HG02642 (cell line): ENCODE data around the gene MIF4GD.
A peak's percentile ranks its signal among the peaks of the same experiment; 100 is the strongest.
"Not testable (repeated sequence)": the region's sequence is repeated elsewhere in the genome, so short reads cannot be mapped to it uniquely, and the experiment has no call there.

ENCODE experiments used
- ATAC-seq: cut with Tn5 transposase; IDR thresholded peaks from one replicate; pipeline ENCODE4 v1.9.1; 2021; ENCODE audit warnings: mild to moderate bottlenecking; ENCODE audit not compliant: unreplicated experiment, poor library complexity

The MIF4GD gene

GRCh38 chr17:75270966-75271232, at the start of gene MIF4GD:
MIF4GD (minus strand) TSS chr17:75271231; CDS start chr17:75270195, 1,036 bp downstream.
- ATAC-seq, result no peak

DNA sequence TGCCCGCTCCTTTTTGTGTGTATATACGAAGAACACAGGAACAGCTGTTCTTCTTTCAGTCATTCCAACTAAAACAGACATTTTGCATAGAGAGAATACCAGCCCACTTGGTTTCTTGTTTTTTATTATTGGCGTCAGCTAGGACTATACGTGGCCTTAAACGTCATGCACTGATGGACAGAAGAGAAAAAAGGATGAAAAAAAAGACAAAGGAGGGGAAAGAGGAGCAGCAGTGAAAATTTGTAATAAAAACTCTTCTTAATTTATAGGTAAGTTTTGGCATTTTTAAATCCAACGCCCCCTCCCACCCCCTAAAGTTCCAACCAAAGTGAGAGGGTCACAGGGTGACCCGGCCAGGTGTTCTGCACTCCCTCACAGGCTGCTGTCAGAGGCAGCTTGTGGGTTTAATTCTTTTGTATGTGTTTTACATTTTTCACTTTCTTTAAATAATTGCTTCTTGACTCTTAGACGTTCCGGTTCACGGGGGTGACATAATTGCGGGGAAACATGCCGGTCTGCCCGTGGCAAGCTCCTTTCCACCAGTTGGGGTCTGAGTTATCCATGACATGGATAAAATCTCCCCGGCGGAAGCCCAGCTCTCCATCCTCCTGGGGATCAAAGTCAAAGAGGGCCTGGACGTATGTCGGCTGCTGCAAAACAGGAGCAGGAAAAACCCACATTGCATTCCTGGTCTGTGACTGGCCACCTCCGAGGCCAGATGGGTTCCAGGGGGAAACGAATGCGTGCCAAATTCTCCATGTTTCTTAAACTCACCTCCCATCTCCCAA, 49.1 kb upstream of the MIF4GD start:
- peak; percentile 50 for ATAC-seq

DNA sequence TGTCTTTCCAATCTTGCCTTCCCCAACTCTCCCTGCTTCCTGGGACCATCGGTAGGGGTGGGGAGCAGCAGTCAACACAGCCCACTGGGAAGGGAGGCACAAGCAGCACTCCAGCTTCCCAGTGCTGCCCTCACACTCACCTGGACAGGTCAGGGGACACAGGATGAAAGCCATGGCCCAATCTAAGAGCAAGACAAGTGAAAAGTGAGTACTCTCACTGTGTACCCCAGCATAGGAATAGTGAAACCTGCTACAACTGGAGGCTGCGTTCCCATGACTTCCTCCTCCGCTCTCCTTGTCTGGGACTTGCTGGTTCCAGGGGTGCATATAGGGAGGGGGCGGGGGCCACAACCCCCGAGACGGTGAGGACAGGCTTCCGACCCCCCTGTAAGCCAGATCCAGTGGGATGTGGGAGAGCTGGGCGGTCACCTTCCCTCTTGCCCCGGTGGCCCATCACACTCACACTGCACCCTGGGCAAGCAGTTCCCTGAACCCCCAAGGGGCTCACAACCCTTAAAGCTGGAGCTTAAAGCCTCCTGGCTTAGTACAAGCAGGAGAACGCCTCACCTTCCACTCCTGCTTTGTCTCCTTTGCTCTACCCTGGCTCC, 47.7 kb upstream of the MIF4GD start:
- ATAC-seq, result no peak

DNA sequence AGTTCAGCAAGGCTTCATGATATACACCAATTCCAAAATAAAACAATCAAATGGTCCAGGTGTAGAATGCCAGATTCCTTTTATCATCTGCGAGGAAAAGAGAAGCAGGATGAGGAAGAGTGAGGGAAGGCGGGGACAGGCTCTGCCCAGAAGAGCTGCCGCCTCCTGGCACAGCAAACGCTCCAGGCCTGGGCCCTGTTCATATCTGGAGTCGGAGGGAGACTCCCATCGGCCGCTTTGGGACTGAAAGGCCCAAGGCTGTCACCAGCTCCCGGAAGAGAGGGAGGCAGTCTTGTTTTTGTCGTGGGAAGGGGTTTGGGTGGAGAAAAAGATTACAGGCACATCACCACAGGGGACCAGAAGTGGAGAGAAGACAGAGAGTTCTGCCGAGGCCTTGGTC, 47.2 kb upstream of the MIF4GD start:
- no peak for ATAC-seq

GRCh38 chr17:75317671-75318070, 46.6 kb upstream of the MIF4GD start:
- no peak for ATAC-seq

DNA sequence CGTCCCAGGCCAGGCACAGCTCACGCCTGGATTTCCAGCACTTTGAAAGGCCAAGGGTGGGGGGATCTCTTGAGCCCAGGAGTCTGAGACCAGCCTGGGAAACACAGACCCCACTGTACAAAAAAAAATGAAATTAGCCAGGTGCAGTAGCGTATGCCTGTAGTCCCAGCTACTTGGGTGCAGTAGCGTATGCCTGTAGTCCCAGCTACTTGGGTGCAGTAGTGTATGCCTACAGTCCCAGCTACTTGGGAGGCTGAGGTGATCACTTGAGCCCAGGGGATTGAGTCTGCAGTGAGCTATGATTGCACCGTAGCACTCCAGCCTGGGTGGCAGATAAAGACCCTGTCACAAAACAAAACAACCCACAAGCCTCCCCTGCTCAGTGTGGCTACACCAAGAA, 45.2 kb upstream of the MIF4GD start:
- no peak for ATAC-seq

DNA sequence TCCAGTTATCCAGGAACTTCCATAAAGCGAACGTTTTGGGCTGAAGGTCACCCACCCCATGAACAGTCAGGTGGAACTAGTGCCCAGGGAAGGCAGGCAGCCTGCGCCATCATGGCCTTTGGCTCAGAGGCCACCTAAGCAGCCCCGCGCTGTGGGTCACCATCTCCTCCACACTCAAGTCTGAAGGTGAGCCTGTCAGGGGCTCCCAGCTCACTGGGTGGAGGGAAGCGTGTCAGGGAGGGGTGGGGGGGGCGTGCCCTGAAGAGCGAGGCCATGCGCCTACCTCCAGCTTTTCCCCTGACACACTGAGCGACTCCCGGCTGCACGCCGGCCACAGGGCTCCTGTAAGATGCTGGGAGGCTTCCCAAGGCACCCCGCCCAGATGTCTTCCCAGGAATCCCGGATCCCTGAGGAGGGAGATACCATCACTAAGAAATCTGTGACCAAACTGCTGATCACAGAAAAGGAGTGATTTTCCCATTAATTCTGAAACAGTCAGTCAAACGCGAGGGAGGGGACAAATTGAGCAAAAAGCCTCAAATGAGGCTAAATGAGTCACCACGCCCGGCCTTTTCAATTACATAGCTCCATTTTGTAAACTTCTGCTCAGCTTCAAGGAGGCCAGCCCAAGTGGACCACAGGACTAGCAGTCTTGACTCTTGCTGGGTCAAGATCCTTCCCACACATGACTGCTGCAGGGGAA, 44.7 kb upstream of the MIF4GD start:
- ATAC-seq, result no peak

- ATAC-seq, result no peak
These were observed 43.0 kb upstream of the MIF4GD start for GRCh38 chr17:75313941-75314551.

DNA sequence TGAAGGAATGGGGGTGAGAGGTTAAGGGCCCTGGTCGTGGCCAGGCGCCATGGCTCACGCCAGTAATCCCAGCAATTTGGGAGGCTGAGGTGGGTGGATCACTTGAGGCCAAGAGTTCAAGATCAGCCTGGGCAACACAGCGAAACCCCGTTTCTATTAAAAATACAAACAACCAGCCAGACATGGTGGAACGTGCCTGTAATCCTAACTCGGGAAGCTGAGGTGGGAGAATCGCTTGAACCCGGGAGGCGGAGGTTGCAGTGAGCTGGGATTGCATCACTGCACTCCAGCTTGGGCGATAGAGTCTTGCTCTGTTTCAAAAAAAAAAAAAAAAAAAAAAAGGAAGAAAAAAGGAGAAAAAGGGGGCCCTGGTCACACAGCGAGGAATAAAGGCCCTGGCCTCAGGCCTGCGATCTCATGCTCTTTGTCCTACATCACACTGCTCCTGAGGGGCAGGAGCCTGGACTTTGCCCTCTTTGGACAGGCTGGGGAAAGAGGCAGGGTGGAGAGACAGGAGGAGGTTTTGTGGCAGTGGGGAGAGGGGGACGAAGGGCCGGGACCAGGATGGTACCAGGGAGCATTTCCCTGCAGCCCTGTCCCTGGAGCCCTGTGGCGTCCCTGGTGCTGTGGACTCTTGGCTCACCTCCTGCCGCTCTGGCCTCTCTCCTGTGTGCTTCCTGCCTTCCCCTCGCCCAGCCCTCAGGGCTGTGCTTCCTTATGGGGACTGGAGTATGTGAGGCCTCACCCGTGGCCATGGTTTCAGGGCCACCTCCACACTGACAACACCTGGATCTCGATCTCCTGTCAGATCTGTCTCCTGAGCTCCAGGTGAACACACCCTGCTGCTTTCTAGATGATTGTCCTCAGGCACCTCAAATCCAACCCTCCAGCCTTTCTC, 38.0 kb upstream of the MIF4GD start:
- no peak for ATAC-seq

GRCh38 chr17:75307957-75308731, 37.1 kb upstream of the MIF4GD start:
- ATAC-seq, result no peak

GRCh38 chr17:75301502-75302206, 30.6 kb upstream of the MIF4GD start:
- no peak for ATAC-seq

DNA sequence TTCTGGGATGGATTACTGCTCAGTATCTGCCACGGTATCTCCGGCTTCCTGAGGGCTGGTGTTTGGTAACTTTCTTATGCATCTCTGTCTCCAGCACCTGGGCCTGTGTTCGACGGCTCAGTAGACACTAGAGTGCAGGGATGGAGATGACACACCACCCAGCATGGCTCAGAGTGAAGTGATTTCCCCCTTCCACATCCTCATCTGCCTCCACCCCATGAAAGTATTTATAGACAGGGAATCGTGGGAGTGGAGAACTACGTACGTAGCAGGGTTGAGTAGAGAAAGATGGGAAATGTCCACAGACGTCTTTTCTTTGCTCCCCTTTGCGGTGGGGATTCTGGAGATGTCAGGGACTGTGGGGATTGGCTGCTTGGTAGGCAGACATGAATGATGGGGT, 30.0 kb upstream of the MIF4GD start:
- ATAC-seq, result no peak

GRCh38 chr17:75300280-75300679, 29.2 kb upstream of the MIF4GD start:
- no peak for ATAC-seq

DNA sequence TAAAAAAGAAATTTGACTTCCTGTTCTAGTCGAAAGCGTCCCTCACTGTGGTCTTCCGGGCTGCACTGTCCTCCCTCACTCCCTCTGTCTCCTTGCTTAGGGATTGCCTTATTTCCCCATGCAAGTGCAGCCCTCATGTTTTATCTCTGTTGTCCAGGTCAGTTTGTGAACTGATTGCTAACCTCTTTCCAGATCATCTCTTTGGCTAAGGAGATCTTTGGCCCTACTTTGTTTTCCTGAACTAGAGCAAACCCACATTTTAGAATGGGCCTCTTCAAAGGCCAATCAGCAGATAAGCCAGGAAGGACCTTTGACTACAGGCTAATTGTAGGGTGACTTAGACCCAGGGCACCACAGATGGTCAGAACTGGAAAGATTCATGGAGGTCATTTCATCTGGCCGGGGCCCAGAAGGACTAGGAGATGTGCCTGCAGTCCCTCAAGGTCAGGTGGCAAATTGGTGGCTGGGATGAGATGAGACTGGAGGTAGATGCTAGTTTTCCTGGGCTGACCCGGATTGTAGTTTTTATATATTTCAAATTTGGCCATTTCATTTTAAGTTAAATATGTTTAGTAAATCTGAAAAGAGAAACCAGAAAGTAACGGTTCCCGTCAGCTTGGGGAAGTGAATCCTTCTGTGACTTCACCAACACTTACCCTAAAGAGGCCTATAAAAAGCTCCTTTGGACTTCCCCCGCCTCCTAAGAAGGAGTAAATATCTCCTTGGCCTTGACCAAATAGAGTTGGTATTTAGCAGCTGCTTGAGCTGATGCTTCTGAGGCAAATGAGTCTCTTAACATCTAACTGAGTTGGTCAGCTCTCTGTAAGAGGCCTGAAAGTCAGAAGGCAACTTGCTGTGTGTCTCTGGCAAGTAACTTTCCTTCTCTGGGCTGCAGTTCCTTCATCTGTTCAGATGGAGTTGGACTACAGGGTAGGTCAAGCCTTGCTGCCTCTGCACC, 24.4 kb upstream of the MIF4GD start:
- ATAC-seq, result peak; percentile 61

DNA sequence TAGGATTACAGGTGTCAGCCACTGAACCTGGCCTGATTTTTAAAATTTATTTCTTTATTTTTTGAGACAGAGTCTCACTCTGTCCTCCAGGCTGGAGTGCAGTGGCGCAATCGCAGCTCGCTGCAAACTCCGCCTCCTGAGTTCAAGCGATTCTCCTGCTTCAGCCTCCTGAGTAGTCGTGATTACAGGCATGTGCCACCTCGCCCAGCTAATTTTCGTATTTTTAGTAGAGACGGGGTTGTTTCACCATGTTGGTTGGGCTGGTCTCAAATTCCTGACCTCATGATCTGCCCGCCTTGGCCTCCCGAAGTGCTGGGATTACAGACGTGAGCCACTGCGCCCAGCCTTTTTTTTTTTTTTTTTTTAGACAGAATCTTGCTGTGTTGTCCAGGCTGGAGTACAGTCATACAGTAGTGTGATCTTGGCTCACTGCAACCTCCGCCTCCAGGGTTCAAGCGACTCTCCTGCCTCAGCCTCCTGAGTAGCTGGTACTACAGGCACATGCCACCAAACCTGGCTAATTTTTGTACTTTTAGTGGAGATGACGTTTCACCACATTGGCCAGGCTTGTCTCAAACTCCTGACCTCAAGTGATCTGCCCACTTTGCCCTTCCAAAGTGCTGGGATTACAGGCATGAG, 21.9 kb upstream of the MIF4GD start:
- ATAC-seq, result not testable (repeated sequence)

DNA sequence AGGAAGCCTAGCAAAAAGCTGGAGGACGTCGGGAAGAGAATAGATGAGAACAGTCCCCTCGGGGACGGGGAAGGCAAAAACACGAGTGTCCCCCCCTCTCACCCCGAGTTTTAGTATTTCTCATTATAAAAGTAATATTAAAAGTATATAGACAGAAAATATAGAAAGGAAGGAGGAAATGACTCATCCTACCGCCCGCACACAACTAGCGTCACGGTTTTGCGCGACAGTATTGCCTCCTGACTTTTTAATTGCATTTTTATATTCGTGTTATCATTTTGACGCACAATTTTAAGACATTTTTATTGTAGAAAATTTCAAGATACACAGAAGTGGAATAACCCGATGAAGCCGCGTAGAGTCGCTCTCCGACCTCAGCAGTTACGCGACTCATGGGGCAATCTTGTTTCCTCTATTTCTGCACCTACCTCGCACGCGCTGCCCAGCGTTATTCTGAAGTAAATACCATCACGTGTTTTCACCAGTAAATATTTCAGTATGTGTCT, 18.9 kb upstream of the MIF4GD start:
- peak; percentile 28 for ATAC-seq
